CD14-positive monocyte (primary cell): ENCODE measurements around the gene LRCH4. TPM values are rescaled to one million over a fixed set of nuclear protein-coding genes. Genes with fewer than 3 reads are reported as not detected.
A peak's percentile ranks its signal among the peaks of the same experiment; 100 is the strongest.

Source experiments
- DNase-seq, 3 donors: peaks; one replicate each; pipeline ENCODE4 v3.0.0-alpha.2; 2011 to 2022
- H2AFZ ChIP-seq: 2 replicates; pipeline ENCODE4 v1.6.0; 2012; ENCODE audit warnings: mild to moderate bottlenecking, low read depth, low read length, inconsistent platforms; ENCODE audit not compliant: insufficient read depth, poor library complexity, severe bottlenecking
- H3K27ac ChIP-seq, 2 donors: 1 replicate in 1 of 2; 2 replicates in 1 of 2; pipeline ENCODE4 v1.5.1; 2012 to 2013; ENCODE audit warnings: low read length in 2 of 2, control low read depth in 1 of 2, inconsistent platforms in 1 of 2, low read depth in 1 of 2, mild to moderate bottlenecking in 1 of 2
- H3K27me3 ChIP-seq, 2 donors: one replicate each; pipeline versions ENCODE4 v1.6.0 to v1.6.1; 2011 to 2013; ENCODE audit warnings: low read length in 2 of 2; ENCODE audit not compliant: control insufficient read depth in 2 of 2, insufficient read depth in 2 of 2
- H3K36me3 ChIP-seq, 2 donors: replicated peaks in 1 of 2; 1 replicate in 1 of 2; 2 replicates in 1 of 2; pipeline versions ENCODE4 v1.5.1 to v1.6.1; 2012 to 2013; ENCODE audit warnings: low read length in 2 of 2, control low read depth in 1 of 2, inconsistent platforms in 1 of 2, mild to moderate bottlenecking in 1 of 2; ENCODE audit not compliant: insufficient read depth in 2 of 2, control insufficient read depth in 1 of 2
- H3K4me1 ChIP-seq, 2 donors: 1 replicate in 1 of 2; 2 replicates in 1 of 2; pipeline versions ENCODE4 v1.5.1 to v1.6.1; 2012 to 2013; ENCODE audit warnings: low read length in 2 of 2, control low read depth in 1 of 2, inconsistent platforms in 1 of 2, mild to moderate bottlenecking in 1 of 2, moderate library complexity in 1 of 2; ENCODE audit not compliant: insufficient read depth in 2 of 2, control insufficient read depth in 1 of 2
- H3K4me2 ChIP-seq: replicated peaks from 2 replicates; pipeline ENCODE3; 2012; ENCODE audit warnings: low read length, moderate library complexity, mild to moderate bottlenecking; ENCODE audit not compliant: poor library complexity, severe bottlenecking; ENCODE audit errors: extremely low read depth
- H3K4me3 ChIP-seq, 3 experiments: fragments of 200-600 bp in 1 of 3; sonication (generic) in 1 of 3; replicated peaks in 1 of 3; 1 replicate in 2 of 3; 2 replicates in 1 of 3; pipeline ENCODE4 v1.5.1; 2011 to 2013; ENCODE audit warnings: low read length in 3 of 3, mild to moderate bottlenecking in 3 of 3, control low read depth in 2 of 3, low read depth in 2 of 3, inconsistent platforms in 1 of 3, moderate library complexity in 1 of 3
- H3K79me2 ChIP-seq: 2 replicates; pipeline ENCODE4 v1.6.0; 2012; ENCODE audit warnings: mild to moderate bottlenecking, control low read depth, inconsistent platforms, low read length, moderate library complexity; ENCODE audit not compliant: insufficient read depth
- H3K9ac ChIP-seq: 2 replicates; pipeline ENCODE4 v1.6.0; 2017; ENCODE audit warnings: low read length, mild to moderate bottlenecking; ENCODE audit not compliant: insufficient read depth, poor library complexity, severe bottlenecking
- H3K9me3 ChIP-seq, 2 donors: replicated peaks in 1 of 2; 1 replicate in 1 of 2; 2 replicates in 1 of 2; pipeline versions ENCODE4 v1.5.1 to v1.6.1; 2012 to 2013; ENCODE audit warnings: low read length in 2 of 2, control low read depth in 1 of 2; ENCODE audit not compliant: control insufficient read depth in 1 of 2, insufficient read depth in 1 of 2
- H4K20me1 ChIP-seq: 2 replicates; pipeline ENCODE4 v1.6.0; 2012; ENCODE audit warnings: mild to moderate bottlenecking, low read length, control low read depth, moderate library complexity; ENCODE audit not compliant: insufficient read depth
- H3K27ac Mint-ChIP-seq, 7 donors: one replicate each; pipeline ENCODE4 v1.8.0; 2020; ENCODE audit warnings: mild to moderate bottlenecking in 7 of 7, mixed read lengths in 7 of 7, moderate library complexity in 6 of 7, inconsistent platforms in 2 of 7
- H3K27me3 Mint-ChIP-seq, 3 donors: one replicate each; pipeline ENCODE4 v1.8.0; 2021 to 2022; ENCODE audit warnings: low read depth in 3 of 3, mild to moderate bottlenecking in 3 of 3, mixed read lengths in 3 of 3, moderate library complexity in 3 of 3, inconsistent platforms in 1 of 3
- H3K36me3 Mint-ChIP-seq, 2 donors: one replicate each; pipeline ENCODE4 v1.8.0; 2020; ENCODE audit warnings: mixed read lengths in 2 of 2, inconsistent platforms in 1 of 2, mild to moderate bottlenecking in 1 of 2
- H3K4me1 Mint-ChIP-seq: one replicate; pipeline ENCODE4 v1.8.0; 2020; ENCODE audit warnings: mild to moderate bottlenecking, mixed read lengths
- H3K4me3 Mint-ChIP-seq, 2 donors: one replicate each; pipeline ENCODE4 v1.8.0; 2020; ENCODE audit warnings: mild to moderate bottlenecking in 2 of 2, mixed read lengths in 2 of 2, moderate library complexity in 1 of 2
- H3K9me3 Mint-ChIP-seq, 7 donors: one replicate each; pipeline ENCODE4 v1.8.0; 2020 to 2022; ENCODE audit warnings: mixed read lengths in 7 of 7, mild to moderate bottlenecking in 6 of 7, moderate library complexity in 6 of 7, inconsistent platforms in 2 of 7
- CTCF ChIP-seq: fragments of 200-600 bp; IDR thresholded peaks from one replicate; pipeline ENCODE4 v1.8.0; 2022; ENCODE audit warnings: antibody characterized with exemption, mild to moderate bottlenecking
- WGBS: methylation state at CpG from one replicate; pipeline ENCODE4 v1.1.5; 2013; ENCODE audit warnings: missing lambda C conversion rate; ENCODE audit not compliant: insufficient coverage; 5-methylcytosine and 5-hydroxymethylcytosine counted together
- intact Hi-C, 2 donors: fragments of 100-400 bp; cut with micrococcal nuclease; formaldehyde crosslinking; loops; one replicate each; pipeline versions ENCODE4 v1.15.0 to v1.15.1; 2023
- polyA plus RNA-seq, 3 donors: library from polyadenylated mRNA; depleted of rRNA in 1 of 3; unstranded in 2 of 3; stranded (reverse) in 1 of 3; fragments of 300-500 nt in 2 of 3; fragments of >200 nt in 1 of 3; fragmentation: Illumina TruSeq in 2 of 3; gene quantifications; 1 replicate in 2 of 3; 2 replicates in 1 of 3; pipeline ENCODE4 v1.2.3, GENCODE V29; 2012 to 2021

The LRCH4 gene
- polyA plus RNA-seq, 3 donors: 132 to 286 (median 134) TPM

- peaks cover 35% of the 10 kb centered on the region for H3K4me1 Mint-ChIP-seq
- H3K36me3 Mint-ChIP-seq: peaks cover 5 to 27% of the 10 kb centered on the region in 2 donors
- H3K27ac Mint-ChIP-seq: no peak overlapping the region
- peaks cover 94% of the 10 kb centered on the region for H4K20me1 ChIP-seq
- no peak overlapping the region for H3K4me3 ChIP-seq
- peaks cover 1 to 4% (median 1%) of the 10 kb centered on the region in 3 donors for H3K27me3 Mint-ChIP-seq
- H3K9me3 ChIP-seq: no peaks in the 10 kb centered on the region
- no peaks in the 10 kb centered on the region for H3K27me3 ChIP-seq
- H3K4me3 Mint-ChIP-seq: no peak overlapping the region
- peaks cover 67 to 70% of the 10 kb centered on the region in 2 donors for H3K36me3 ChIP-seq
- intact Hi-C loops: loop anchor here in 1 of 2 donors (10.0 kb wide), 1 partner anchor 664 kb away; the partner anchor contains the start of gene FIS1
- no peak for DNase-seq
- peak overlapping the region in 1 of 2 donors; percentile 34 for H3K27ac ChIP-seq
- H3K9me3 Mint-ChIP-seq: peaks cover 0 to 3% (median 0%) of the 10 kb centered on the region in 7 donors
- no peak overlapping the region for H3K4me2 ChIP-seq
- 94% methylated on average over 11 of the region's 11 CpGs for WGBS
- H2AFZ ChIP-seq: no peak overlapping the region
- H3K9ac ChIP-seq: no peak overlapping the region
- H3K4me1 ChIP-seq: peaks cover 28 to 41% of the 10 kb centered on the region in 2 donors
- no peak for TF ChIP-seq CTCF
- peaks cover 55% of the 10 kb centered on the region for H3K79me2 ChIP-seq
These were observed 5.3 kb downstream of the LRCH4 start for GRCh38 chr7:100580466-100581283.

GRCh38 chr7:100578246-100579183, 7.4 kb downstream of the LRCH4 start:
- Mint-ChIP-seq H3K27me3 (peaks cover 1 to 6% (median 2%) of the 10 kb centered on the region in 3 donors), H3K9me3 (peaks cover 0 to 5% (median 0%) of the 10 kb centered on the region in 7 donors), H3K4me1 (peaks cover 18% of the 10 kb centered on the region), H3K36me3 (peaks cover 0 to 39% of the 10 kb centered on the region in 2 donors), H3K27ac (peak overlapping the region in 2 of 7 donors; percentile 28 to 61), H3K4me3 (no peak overlapping the region)
- Histone ChIP-seq H2AFZ (no peak overlapping the region), H3K9ac (no peak overlapping the region), H3K36me3 (peaks cover 86 to 89% of the 10 kb centered on the region in 2 donors), H3K4me2 (no peak overlapping the region), H3K27me3 (no peaks in the 10 kb centered on the region), H3K4me3 (no peak overlapping the region), H3K9me3 (no peaks in the 10 kb centered on the region), H3K27ac (no peak overlapping the region), H4K20me1 (peaks cover 98% of the 10 kb centered on the region), H3K4me1 (peaks cover 16 to 21% of the 10 kb centered on the region in 2 donors), H3K79me2 (peaks cover 41% of the 10 kb centered on the region)
- no peak for TF ChIP-seq CTCF
- DNase-seq: no peak
- intact Hi-C loops: no loop called here
- WGBS: 97% methylated on average over 23 of the region's 28 CpGs
